GM19438 (cell line): ENCODE measurements around the gene SSRP1.

Source experiments
- ATAC-seq: cut with Tn5 transposase; IDR thresholded peaks from one replicate; pipeline ENCODE4 v1.9.1; 2021; ENCODE audit warnings: low read depth; ENCODE audit not compliant: unreplicated experiment

SSRP1 gene

DNA sequence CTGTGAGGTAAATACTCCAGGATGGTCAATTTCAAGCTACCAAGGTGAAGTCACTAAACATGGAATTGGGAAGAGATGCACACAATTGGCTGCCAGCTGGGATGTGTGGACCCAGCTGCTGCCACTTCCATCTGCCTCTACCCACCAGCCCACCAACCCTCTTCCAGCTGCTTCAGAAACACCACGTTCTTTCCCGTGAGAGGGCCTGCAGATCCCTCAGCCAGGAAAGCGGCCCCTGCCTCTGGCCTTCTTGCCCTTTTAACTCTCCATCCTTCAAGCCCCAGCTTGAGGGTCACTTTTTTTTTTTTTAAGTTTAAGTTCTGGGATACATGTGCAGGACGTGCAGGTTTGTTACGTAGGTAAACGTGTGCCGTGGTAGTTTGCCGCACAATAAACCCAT is 25.3 kb upstream of the SSRP1 start:
- ATAC-seq = no peak

DNA sequence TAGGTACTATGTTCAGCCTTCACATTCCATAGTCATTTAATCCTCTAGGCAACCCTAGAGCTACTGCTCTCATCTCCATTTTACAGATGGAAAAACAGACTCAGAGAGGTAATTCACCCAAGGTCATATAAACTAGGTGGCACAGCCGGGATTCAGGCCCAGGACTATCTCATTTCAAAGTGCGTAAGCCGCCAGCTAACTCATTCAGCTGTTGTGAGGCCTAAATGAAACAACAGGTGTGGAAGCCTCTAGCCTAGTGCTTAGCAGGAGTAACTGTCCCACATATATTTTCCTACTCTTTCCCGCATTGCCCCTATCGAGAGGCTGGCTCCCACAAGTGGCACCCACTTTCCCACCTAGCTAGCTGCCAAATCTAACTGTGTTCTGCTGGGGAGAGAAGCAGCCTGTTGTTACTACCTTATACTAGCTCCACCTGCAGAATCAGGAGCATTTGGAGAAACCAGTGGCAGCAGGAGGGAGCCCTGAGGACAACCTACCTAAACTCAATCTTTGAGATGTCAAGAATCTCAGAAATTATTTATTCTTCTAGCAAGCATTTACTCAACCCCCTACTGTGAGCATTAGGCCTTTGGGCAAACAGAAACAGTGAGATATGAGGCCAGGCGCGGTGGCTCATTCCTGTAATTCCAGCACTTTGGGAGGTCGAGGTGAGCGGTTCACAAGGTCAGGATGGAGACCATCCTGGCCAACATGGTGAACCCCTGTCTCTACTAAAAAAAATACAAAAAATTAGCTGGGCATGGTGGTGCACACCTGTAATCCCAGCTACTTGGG is 24.4 kb upstream of the SSRP1 start:
- ATAC-seq = no peak

DNA sequence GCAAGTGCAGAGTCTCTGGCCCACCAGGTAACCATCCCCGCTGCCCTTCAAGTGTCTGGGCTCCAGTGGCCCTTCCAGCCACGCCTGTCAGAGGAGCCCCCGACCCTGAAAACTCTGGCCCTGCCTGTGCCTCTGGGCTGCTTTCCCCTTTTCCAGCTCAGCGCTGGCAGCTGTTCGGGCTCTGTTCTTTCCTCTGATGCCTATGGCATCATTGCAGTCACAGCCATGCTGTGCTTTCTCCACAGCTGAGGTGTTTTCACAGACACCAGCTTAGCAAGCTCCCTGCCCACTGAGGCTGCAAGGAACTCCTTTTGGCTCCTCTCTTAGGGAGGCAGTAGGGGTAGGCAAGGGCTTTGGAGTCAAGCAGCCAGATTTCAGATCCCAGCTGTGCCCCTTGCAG is 23.7 kb upstream of the SSRP1 start:
- ATAC-seq = no peak

DNA sequence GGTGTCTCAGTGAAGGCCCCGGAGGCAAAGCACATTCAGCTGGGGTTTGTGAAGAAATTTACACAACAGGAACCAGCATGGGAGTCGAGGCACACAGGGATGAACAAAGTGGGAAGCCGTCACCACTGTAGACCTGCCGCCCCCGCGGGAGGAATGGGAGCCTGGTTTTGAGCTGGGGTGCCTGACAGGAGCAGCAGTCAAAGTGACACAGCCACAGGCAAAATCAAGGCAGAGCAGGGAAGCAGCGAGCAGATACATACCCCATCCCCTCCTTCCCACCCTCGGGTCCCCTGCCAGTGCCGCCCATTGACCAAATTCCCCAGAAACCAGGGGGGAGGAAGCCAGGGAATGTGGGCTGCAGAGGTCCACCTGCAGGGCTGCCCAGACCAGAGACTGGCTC is 23.3 kb upstream of the SSRP1 start:
- no peak for ATAC-seq

DNA sequence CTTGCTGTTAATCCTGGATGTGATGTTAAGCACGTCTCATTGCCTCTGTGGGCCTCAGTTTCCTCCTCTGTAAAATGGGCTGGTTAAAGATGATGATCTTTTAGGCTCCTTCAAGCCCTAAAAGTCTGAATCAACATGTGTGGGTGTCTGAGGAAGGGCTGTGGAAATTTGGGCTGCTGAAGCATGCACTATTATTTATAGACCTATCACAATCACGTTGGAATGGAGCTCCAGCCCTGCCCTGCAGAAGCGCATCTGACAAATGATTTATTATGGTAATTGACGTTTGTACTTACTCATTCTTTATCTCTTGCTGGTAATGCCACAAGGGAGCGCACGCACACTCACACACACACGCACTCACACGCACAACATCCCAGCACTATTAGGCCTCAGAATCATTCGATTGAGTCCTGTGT is 22.9 kb upstream of the SSRP1 start:
- no peak for ATAC-seq

DNA sequence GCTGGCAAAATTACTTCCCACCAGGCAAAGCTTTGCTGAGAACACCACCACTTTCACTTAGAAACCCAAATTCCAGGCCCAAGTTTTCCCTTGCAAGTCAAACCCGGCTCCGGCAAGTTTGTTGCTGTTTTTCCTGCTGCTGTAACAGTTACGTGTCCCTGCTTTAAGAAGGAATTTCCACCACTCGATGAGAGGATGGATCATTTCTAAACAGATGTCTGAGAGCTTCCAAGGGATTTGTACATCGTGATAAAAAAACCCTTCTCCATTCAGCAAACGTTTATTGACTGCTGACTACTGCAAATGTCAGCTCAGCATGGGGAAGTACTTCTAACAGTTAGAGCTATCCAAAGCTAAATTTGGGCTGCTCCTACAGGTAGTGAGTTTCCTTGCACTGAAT is 22.2 kb upstream of the SSRP1 start:
- no peak for ATAC-seq

DNA sequence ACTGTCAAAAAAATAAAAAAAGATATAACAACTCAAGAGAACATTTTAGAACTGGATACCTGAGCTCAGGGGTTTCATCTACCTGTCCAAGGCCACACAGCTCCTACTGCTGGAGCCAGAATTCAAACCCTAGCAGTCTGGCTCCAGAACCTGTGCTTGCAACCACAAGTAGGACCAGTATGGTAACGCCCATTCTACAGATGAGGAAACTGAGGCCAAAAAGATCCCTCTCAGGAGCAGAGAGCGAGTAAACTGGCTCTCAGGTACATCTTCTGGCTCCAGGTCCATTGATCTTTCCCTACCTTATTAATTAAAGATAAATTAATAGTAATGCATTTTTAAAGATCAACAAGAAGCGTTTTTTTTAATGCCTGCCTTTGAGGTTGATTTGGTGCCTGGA is 21.6 kb upstream of the SSRP1 start:
- ATAC-seq = no peak

DNA sequence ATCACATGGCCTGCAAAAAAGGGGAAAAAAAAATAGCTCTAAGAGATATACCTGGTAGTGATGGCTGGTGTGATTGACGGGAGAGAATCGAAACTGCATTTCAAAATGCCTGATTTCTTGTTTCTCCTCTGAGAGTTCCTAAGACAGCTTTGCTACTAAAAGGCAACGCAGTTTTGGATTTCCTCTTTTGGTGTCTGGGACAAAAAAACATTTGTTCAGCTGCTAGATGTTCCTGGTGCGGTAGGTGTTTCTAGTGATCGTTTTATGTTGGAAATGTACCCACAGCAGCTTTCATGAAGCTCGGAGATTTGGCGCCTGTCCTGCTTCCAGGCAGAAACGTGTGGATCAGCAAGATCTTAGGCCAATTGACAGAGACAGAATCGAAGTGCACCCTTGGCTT is 20.6 kb upstream of the SSRP1 start:
- ATAC-seq = no peak

DNA sequence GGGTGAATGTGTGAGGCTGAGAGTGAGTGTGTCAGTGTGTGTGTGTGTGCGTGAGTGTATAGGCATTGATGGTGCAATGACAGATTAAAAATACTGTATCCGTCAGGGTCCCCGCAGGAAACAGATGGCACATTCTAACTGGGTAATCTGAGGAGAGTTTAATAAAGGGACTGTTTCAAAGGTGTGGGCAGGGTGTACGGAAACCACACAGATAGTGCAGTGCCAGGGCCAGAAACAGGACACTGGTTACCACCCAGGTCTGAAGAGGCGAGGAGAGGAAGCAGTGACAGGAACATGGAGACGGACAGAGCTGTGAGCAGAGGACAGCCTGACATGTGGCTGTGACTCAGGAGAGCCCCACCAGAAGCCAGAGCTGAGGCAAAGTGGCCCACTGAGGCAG is 19.0 kb upstream of the SSRP1 start:
- ATAC-seq = no peak

DNA sequence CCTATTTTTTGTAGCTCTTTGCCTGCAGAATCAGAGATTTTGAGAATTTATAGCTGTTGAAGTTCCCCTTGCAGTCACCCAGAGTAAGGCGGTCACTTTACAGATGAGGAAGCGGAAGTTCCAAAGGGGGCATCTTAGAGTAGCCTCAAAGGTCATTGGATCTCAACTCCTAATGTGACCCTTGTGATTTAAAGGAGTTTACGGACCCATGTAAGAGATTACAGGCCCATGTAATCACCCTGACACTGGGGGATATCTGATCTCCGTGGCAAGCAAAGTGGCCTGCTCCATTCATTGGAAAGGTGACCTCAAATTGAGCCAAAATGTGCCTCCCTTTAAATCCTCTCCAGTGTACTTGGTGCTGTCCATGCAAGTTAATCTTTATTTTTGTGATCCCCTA is 18.2 kb upstream of the SSRP1 start:
- no peak for ATAC-seq

DNA sequence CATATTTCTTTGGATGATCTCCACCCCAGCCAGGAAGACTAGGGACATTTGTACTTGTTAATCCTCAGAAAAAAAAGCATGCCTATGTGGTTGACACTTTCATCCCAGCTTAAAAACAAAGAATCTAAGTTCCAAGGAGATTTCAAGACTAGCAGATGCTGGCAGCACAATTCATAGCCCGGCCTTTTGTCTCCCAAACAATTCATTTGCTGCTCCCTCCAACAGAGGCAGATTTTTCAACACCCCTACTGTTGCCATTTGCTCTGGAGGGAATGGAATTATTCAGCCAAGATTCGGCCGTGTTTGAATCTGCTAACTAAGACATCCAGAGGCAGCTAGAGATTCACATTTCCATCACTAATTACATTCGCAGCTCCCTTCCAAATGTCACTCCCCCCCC is 17.8 kb upstream of the SSRP1 start:
- ATAC-seq = no peak

DNA sequence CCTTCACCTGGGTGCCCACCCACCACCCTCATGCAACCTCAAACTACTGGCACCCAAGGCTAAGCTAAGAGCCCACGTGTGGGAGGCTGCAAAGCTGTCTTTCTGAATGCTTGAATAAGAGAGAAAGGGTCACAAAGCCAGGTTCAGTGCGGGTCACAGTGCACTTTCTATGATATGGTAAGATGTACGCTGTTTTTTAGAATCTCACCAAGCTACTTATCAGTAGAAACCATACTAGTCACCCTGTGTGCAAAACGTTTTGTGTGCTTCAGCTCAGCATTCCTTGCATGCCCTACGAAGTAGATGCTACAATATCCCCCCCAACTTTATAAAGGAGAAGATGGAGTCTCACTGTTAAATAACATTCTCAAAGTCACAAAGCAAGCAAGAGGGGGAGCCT is 17.3 kb upstream of the SSRP1 start:
- no peak for ATAC-seq

DNA sequence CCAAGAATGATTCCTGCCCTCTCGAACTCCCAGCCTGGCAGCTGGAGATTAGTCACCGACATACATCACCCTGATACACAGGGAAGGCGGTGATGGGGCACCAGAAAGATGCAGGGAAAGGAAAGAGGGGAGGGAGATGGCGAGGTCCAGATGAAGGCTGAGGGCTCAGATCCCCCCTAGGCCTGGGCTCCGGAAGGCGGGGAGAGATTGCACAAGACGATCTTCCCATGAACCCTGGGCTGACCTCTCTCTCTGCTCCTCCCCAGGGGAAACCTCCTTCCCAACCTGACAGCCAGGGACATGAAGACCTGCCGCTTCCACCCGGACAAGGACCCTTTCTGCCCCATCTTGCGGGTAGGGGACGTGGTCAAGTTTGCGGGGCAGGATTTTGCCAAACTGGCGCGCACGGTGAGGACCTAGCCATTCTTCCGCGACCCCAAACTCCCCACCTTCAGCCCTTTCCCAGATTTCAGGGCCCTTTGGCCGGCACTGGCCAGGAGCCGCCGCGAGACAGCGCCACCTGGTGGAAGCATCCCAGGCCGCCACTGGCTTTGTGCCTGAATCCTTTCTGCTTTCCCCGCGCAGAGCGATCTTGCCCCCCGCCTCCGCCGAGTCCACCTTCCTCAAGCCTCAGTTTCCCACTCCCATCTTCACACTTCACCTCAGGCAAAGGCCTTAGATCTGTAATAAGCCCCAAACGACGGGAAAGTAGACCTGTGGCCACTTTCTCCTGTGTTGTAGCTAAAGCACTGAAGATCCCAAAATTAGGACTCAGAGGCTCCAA is 14.0 kb upstream of the SSRP1 start:
- ATAC-seq = no peak

DNA sequence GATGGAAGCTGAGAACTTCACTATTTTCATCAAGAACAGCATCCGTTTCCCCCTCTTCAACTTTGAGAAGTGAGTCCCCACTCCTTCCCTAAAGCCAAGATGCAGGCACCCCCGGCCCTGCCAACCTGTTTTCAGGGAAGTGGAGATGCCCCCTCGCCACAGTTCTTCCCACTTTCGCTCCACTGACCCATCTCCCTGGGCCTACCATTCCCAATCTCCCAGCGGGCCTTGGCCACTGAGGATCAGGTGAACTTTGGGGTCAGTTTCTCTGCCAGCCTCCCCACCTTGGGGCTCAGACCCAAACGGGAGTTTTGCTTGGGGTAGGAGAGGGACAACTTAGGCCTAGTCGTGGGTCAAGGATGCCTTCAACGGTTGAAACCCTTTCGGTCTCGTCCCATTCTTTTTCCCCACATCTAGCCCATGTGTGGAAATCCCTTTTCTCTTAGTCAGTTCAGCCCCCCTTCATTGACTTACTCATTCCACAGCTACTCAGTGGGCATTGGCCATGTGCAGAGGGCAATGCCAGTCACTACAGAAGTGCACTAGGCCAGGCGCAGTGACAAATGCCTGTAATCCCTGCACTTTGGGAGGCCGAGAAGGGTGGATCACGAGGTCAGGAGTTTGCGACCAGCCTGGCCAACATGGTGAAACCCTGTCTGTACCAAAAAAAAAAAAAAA is 13.1 kb upstream of the SSRP1 start:
- ATAC-seq = no peak

DNA sequence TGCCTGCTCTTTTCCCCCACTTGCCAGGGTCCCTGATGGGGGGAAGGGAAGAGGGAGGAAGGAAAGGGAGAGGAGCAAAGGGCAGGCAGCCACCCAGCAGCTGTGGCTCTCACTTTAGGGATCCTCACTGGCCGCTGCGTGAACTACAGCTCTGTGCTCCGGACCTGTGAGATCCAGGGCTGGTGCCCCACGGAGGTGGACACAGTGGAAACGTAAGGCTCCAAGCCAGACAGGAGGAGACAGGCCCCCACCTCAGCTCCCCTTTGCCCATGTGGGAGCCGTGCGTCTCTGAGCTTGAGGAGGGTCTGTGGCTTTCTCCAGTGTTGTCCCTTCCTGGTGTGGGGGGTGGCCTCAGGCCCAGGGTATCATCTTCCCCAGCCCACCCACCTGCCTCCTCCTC is 12.4 kb upstream of the SSRP1 start:
- no peak for ATAC-seq

DNA sequence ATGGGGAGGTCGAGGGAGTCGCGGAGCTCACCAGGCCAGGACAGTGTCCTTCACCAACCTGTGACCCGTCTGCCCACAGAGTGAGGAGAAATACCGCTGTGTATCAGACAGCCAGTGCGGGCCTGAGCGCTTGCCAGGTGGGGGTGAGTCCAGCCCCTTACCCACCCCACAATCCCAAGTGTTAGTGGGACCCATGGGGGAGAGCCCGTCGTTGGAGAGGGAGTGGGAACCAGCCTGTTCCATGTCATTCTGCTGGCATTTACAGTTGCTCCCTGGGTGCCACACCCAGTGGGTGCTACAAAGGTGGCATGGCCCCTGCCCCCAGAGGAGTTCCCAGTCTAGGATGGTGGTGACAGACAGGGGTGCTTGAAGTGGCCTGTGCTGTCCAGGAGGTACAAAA is 11.6 kb upstream of the SSRP1 start:
- no peak for ATAC-seq

DNA sequence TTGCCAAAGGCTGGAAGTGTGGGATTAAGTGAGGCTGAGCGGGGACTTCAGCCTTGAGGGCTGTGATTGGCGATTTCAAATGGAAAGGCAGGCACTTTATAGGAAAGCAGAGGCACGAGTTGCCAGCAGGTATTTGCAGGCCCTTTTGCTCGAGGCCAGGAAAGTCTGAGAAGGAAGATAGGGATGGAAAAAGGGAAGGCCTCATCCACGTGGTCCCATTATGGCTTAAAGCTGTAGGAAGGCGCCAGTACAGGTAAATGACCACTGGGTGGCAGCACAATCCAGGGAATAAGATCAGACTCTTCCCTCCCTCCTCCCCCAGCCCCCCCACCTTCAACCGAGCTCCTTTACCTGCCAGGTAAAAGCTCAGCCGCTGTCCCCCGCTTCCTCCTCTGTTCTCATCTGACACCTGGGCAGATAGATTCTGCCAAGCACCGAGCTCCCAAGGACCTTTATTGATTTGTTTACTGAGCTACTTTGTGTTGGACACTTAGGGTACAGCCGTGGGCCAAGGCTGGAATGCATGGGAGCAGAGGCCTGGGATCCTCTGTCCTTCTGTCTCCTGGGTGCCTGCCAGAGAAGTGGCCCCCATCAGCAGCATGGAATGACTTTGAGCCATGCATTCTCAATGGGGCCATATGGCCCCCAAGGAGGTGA is 10.0 kb upstream of the SSRP1 start:
- ATAC-seq = peak; percentile 87

DNA sequence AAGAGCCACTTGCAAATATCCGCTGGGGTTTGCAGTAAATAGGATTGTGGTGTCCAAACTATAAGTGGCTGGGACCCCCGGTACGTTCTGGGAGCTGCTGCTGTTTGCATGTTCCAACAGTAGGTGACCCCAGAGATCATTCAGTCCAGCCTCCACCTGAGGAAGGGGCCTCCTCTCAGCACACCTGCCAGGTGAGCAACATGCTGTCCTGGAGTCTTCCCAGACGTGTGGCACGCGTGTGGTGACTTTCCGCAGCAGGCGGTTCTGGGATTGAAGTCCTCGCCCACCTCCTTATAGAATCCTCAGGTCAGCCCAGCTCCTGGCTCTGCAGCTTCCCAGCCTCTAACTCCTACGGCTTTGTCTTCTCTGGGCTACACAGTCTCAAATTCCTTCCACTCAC is 9.1 kb upstream of the SSRP1 start:
- no peak for ATAC-seq

DNA sequence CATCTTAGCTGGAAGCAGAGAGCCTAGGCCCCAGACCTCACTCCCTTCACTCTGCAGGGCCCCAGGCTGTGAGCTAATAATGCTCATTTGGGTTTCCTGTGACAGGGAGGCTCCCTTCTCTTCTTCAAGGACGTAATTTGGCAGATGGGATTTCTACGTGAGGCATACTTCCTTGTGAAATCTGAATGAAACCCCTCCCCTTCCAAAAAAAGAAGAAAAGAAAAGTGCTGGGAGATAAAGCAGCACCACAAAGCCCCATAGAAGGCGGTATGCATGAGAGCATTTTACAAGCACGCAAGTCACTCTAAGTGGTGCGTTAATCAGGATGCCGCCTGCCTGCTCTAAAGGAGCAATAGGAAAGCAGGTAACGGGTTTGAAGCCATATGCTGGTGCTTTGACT is 8.1 kb upstream of the SSRP1 start:
- ATAC-seq = no peak

DNA sequence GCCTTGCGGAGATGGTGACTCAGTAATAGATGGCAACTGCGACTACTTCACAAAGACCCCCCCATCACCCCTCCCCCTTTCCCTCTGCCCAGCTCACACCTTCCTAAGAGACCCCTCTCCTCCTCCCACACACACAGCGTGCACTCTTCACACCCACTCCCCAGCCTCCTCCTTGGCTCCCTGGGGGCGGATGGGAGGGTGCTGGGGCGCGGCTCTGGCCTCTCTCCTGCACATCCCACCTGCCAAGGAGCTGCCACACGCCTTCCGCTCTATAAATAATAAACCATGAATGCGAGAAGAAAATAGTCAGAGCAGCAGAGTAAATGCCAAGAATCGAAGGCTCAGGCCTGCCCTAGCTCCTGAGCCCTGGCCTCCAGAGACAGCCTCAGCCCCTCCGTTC is 7.0 kb upstream of the SSRP1 start:
- no peak for ATAC-seq

DNA sequence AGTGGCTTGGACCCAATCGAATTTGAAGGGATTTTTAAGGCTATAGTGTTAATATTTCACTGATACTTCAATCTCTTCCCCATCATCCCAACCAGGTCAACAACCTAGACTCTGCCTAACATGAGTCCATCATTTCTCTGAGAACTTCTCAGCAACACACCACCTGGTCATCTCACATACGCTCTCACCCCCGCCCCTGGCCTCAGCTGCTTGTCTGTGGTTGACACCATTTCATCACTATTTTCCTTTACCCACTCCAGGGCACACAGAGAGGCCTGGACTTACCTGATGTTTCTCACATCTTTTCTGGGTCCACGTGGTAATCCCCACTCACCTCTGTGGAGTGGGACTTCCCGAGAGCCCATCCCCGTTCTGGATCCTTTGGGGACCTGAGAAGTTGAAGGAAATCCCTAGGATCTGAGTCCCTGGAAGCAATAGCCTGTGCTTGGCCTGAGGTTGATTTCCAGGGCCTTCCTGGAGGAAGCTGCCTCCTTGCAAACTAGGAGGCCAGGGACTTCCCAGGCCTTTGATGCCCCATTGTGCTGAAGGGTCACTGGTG is 5.6 kb upstream of the SSRP1 start:
- ATAC-seq = no peak
